HepG2 (cell line): ENCODE data around the gene WNK2. TPM values are rescaled to one million over a fixed set of nuclear protein-coding genes. Genes with fewer than 3 reads are reported as not detected.

Experiments used
- SP5 ChIP-seq: IDR thresholded peaks from 2 replicates; pipeline ENCODE4 v1.6.1; 2016; ENCODE audit warnings: low read depth, borderline replicate concordance
- TP53 ChIP-seq: sonication (generic); formaldehyde crosslinking; conservative IDR thresholded peaks from 2 replicates; pipeline ENCODE4 v1.4.0; 2020; ENCODE audit warnings: missing genetic modification reagents
- ZNF331 ChIP-seq: sonication (generic); formaldehyde crosslinking; IDR thresholded peaks from 2 replicates; pipeline ENCODE4 v1.4.0; 2020; ENCODE audit warnings: missing genetic modification reagents
- ZNF501 ChIP-seq: sonication (generic); formaldehyde crosslinking; IDR thresholded peaks from 2 replicates; pipeline ENCODE4 v1.5.1; 2020; ENCODE audit warnings: mild to moderate bottlenecking, moderate library complexity, missing genetic modification reagents
- ZNF629 ChIP-seq: sonication (generic); formaldehyde crosslinking; conservative IDR thresholded peaks from 2 replicates; pipeline ENCODE4 v1.5.0; 2020; ENCODE audit warnings: missing genetic modification reagents
- ZNF720 ChIP-seq: sonication (generic); formaldehyde crosslinking; IDR thresholded peaks from 2 replicates; pipeline ENCODE4 v1.4.0; 2020; ENCODE audit warnings: missing genetic modification reagents
- polyA plus RNA-seq, 8 experiments: library from polyadenylated mRNA; depleted of rRNA in 3 of 8; stranded (reverse) in 7 of 8; unstranded in 1 of 8; fragments of >200 nt; fragmentation: Illumina TruSeq in 4 of 8; extraction: Trizol in 4 of 8; gene quantifications; 2 replicates each; pipeline versions ENCODE4 v1.2.1 to v1.2.3, GENCODE V29; 2011 to 2016; ENCODE audit warnings: low read depth in 4 of 8, missing spikeins in 1 of 8, mixed read lengths in 1 of 8; ENCODE audit not compliant: insufficient read depth in 1 of 8
- total RNA-seq, 5 experiments: library from RNA; depleted of rRNA; stranded (reverse); fragments of >200 nt; fragmentation: Illumina TruSeq; extraction: Trizol; gene quantifications; 2 replicates each; pipeline ENCODE4 v1.2.3, GENCODE V29; 2016; ENCODE audit warnings: low read depth in 1 of 5
- TF ChIP-seq, protein P1 (sequence below): sonication (generic); formaldehyde crosslinking; IDR thresholded peaks from 2 replicates; pipeline ENCODE4 v1.9.0; 2021; ENCODE audit warnings: missing genetic modification reagents, borderline replicate concordance
- TF ChIP-seq, protein P2 (sequence below): sonication (generic); formaldehyde crosslinking; IDR thresholded peaks from 2 replicates; pipeline ENCODE4 v1.4.0; 2020; ENCODE audit warnings: mild to moderate bottlenecking, missing genetic modification reagents
- TF ChIP-seq, protein P3 (sequence below): fragments of 450-650 bp; IDR thresholded peaks from 2 replicates; pipeline ENCODE4 v1.6.1; 2016
- TF ChIP-seq, protein P4 (sequence below): sonication (generic); formaldehyde crosslinking; conservative IDR thresholded peaks from 2 replicates; pipeline ENCODE4 v1.8.0; 2022; ENCODE audit warnings: missing genetic modification reagents
- TF ChIP-seq, protein P5 (sequence below): sonication (generic); formaldehyde crosslinking; IDR thresholded peaks from 2 replicates; pipeline ENCODE4 v1.8.1; 2023; ENCODE audit warnings: mild to moderate bottlenecking, missing genetic modification reagents

WNK2 gene
- total and polyA plus RNA-seq, 2 of the 13 experiments (the other 11 are each of a cell fraction or from before 2014, with no cell fraction given): 10.5 to 12.0 TPM

DNA sequence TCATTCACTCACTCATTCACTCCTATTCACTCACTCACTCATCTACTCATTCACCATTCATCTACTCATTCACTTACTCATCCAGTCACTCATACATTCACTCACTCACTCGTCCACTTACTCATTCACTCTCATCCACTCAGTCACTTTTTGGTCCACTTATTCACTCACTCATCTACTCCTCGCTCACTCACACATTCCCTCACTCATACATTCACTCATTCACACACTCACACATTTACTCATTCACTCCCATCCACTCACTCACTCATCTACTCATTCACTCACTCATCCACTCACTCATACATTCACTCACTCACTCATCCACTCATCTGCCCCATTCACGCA is 27.7 kb downstream of the WNK2 start (continued):
- TF ChIP-seq, protein P1, sequence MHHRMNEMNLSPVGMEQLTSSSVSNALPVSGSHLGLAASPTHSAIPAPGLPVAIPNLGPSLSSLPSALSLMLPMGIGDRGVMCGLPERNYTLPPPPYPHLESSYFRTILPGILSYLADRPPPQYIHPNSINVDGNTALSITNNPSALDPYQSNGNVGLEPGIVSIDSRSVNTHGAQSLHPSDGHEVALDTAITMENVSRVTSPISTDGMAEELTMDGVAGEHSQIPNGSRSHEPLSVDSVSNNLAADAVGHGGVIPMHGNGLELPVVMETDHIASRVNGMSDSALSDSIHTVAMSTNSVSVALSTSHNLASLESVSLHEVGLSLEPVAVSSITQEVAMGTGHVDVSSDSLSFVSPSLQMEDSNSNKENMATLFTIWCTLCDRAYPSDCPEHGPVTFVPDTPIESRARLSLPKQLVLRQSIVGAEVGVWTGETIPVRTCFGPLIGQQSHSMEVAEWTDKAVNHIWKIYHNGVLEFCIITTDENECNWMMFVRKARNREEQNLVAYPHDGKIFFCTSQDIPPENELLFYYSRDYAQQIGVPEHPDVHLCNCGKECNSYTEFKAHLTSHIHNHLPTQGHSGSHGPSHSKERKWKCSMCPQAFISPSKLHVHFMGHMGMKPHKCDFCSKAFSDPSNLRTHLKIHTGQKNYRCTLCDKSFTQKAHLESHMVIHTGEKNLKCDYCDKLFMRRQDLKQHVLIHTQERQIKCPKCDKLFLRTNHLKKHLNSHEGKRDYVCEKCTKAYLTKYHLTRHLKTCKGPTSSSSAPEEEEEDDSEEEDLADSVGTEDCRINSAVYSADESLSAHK (CRISPR knock-in tag): no peak
- TF ChIP-seq ZNF629 (CRISPR knock-in tag): no peak
- no peak for TF ChIP-seq TP53 (CRISPR knock-in tag)
- TF ChIP-seq, protein P2, sequence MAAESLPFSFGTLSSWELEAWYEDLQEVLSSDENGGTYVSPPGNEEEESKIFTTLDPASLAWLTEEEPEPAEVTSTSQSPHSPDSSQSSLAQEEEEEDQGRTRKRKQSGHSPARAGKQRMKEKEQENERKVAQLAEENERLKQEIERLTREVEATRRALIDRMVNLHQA (CRISPR knock-in tag): no peak
- no peak for TF ChIP-seq ZNF501
- TF ChIP-seq SP5 (CRISPR knock-in tag): no peak
- no peak for TF ChIP-seq ZNF331 (CRISPR knock-in tag)
- TF ChIP-seq, protein P3, sequence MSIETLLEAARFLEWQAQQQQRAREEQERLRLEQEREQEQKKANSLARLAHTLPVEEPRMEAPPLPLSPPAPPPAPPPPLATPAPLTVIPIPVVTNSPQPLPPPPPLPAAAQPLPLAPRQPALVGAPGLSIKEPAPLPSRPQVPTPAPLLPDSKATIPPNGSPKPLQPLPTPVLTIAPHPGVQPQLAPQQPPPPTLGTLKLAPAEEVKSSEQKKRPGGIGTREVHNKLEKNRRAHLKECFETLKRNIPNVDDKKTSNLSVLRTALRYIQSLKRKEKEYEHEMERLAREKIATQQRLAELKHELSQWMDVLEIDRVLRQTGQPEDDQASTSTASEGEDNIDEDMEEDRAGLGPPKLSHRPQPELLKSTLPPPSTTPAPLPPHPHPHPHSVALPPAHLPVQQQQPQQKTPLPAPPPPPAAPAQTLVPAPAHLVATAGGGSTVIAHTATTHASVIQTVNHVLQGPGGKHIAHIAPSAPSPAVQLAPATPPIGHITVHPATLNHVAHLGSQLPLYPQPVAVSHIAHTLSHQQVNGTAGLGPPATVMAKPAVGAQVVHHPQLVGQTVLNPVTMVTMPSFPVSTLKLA: no peak
- no peak for TF ChIP-seq ZNF720 (CRISPR knock-in tag)
- TF ChIP-seq, protein P4, sequence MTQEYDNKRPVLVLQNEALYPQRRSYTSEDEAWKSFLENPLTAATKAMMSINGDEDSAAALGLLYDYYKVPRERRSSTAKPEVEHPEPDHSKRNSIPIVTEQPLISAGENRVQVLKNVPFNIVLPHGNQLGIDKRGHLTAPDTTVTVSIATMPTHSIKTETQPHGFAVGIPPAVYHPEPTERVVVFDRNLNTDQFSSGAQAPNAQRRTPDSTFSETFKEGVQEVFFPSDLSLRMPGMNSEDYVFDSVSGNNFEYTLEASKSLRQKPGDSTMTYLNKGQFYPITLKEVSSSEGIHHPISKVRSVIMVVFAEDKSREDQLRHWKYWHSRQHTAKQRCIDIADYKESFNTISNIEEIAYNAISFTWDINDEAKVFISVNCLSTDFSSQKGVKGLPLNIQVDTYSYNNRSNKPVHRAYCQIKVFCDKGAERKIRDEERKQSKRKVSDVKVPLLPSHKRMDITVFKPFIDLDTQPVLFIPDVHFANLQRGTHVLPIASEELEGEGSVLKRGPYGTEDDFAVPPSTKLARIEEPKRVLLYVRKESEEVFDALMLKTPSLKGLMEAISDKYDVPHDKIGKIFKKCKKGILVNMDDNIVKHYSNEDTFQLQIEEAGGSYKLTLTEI (CRISPR knock-in tag): no peak
- TF ChIP-seq, protein P5, sequence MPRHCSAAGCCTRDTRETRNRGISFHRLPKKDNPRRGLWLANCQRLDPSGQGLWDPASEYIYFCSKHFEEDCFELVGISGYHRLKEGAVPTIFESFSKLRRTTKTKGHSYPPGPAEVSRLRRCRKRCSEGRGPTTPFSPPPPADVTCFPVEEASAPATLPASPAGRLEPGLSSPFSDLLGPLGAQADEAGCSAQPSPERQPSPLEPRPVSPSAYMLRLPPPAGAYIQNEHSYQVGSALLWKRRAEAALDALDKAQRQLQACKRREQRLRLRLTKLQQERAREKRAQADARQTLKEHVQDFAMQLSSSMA (CRISPR knock-in tag): no peak
